HG03354 (cell line): Measurements from ENCODE around the gene NUCB1.

Experiments used
- ATAC-seq: cut with Tn5 transposase; IDR thresholded peaks from one replicate; pipeline ENCODE4 v1.9.1; 2021; ENCODE audit warnings: mild to moderate bottlenecking; ENCODE audit not compliant: unreplicated experiment, poor library complexity, severe bottlenecking

Gene NUCB1

GRCh38 chr19:48969276-48970138, 69.4 kb downstream of the NUCB1 start:
- no peak for ATAC-seq

- ATAC-seq = no peak
These were observed 70.1 kb downstream of the NUCB1 start for GRCh38 chr19:48970139-48970766.

- ATAC-seq = peak; percentile 40
These were observed 70.8 kb downstream of the NUCB1 start for GRCh38 chr19:48970923-48971395.
